ENCODE data around the gene FOXI3.
A peak's percentile ranks its signal among the peaks of the same experiment; 100 is the strongest.
"Not testable (repeated sequence)": the region's sequence is repeated elsewhere in the genome, so short reads cannot be mapped to it uniquely, and the experiment has no call there.

The FOXI3 gene

GRCh38 chr2:88442473-88442872 lies 10.0 kb downstream of the FOXI3 start:
- FAIRE-seq (peak; percentile 70), DNase-seq (ENCODE audit: low spot score) (no peak)

GRCh38 chr2:88442061-88442460 lies 10.4 kb downstream of the FOXI3 start:
- FAIRE-seq (no peak), DNase-seq (ENCODE audit: low spot score) (no peak)

GRCh38 chr2:88437010-88437409 lies 15.5 kb downstream of the FOXI3 start:
- FAIRE-seq (no peak), DNase-seq (ENCODE audit: low spot score) (no peak)

- DNase-seq (ENCODE audit: low spot score) (no peak), FAIRE-seq (no peak)
Observed at GRCh38 chr2:88429929-88430328, 22.6 kb downstream of the FOXI3 start.

- no peak for DNase-seq (ENCODE audit: low spot score)
- FAIRE-seq, result no peak
Observed at GRCh38 chr2:88423733-88424132, 28.8 kb downstream of the FOXI3 start.

GRCh38 chr2:88419051-88419450 lies 33.4 kb downstream of the FOXI3 start:
- not testable (repeated sequence) for DNase-seq (ENCODE audit: low spot score); FAIRE-seq

GRCh38 chr2:88416016-88416663 lies 36.4 kb downstream of the FOXI3 start:
- FAIRE-seq (no peak), DNase-seq (ENCODE audit: low spot score) (no peak)

GRCh38 chr2:88408870-88409269 lies 43.6 kb downstream of the FOXI3 start:
- not testable (repeated sequence) for DNase-seq (ENCODE audit: low spot score)
- FAIRE-seq, result peak; percentile 68

- FAIRE-seq, result no peak
- no peak for DNase-seq (ENCODE audit: low spot score)
Observed at GRCh38 chr2:88400037-88400767, 52.3 kb downstream of the FOXI3 start.

- DNase-seq (ENCODE audit: low spot score) (no peak), FAIRE-seq (no peak)
Observed at GRCh38 chr2:88398180-88398579, 54.3 kb downstream of the FOXI3 start.

All from urothelium cell line (cell line).